Rectal smooth muscle tissue (tissue), 1 donor: Measurements from ENCODE around the gene SH3RF3.

Experiments used
- H3K27ac ChIP-seq: one replicate; pipeline ENCODE4 v1.7.0; 2013; ENCODE audit warnings: low read depth, low read length, inconsistent platforms
- H3K27me3 ChIP-seq: one replicate; pipeline ENCODE4 v1.7.0; 2013; ENCODE audit warnings: low read length; ENCODE audit not compliant: control insufficient read depth, insufficient read depth
- H3K36me3 ChIP-seq: one replicate; pipeline ENCODE4 v1.7.0; 2013; ENCODE audit warnings: low read length; ENCODE audit not compliant: control insufficient read depth, insufficient read depth
- H3K4me1 ChIP-seq: one replicate; pipeline ENCODE4 v1.7.0; 2013; ENCODE audit warnings: low read length; ENCODE audit not compliant: control insufficient read depth, insufficient read depth
- H3K4me3 ChIP-seq: one replicate; pipeline ENCODE4 v1.7.0; 2013; ENCODE audit warnings: low read length
- H3K9ac ChIP-seq: one replicate; pipeline ENCODE4 v1.7.0; 2013; ENCODE audit warnings: low read length

Gene SH3RF3

GRCh38 chr2:109514857-109515256, 385.9 kb downstream of the SH3RF3 start:
- Histone ChIP-seq H3K4me1 (peaks cover 19% of the 10 kb centered on the region), H3K9ac (no peak overlapping the region), H3K36me3 (no peaks in the 10 kb centered on the region), H3K27ac (peak overlapping the region; percentile 90), H3K4me3 (no peak overlapping the region), H3K27me3 (no peaks in the 10 kb centered on the region)

GRCh38 chr2:109516445-109517117, 387.6 kb downstream of the SH3RF3 start:
- Histone ChIP-seq H3K36me3 (no peaks in the 10 kb centered on the region), H3K4me1 (peaks cover 19% of the 10 kb centered on the region), H3K4me3 (no peak overlapping the region), H3K27ac (no peak overlapping the region), H3K27me3 (no peaks in the 10 kb centered on the region), H3K9ac (no peak overlapping the region)

DNA sequence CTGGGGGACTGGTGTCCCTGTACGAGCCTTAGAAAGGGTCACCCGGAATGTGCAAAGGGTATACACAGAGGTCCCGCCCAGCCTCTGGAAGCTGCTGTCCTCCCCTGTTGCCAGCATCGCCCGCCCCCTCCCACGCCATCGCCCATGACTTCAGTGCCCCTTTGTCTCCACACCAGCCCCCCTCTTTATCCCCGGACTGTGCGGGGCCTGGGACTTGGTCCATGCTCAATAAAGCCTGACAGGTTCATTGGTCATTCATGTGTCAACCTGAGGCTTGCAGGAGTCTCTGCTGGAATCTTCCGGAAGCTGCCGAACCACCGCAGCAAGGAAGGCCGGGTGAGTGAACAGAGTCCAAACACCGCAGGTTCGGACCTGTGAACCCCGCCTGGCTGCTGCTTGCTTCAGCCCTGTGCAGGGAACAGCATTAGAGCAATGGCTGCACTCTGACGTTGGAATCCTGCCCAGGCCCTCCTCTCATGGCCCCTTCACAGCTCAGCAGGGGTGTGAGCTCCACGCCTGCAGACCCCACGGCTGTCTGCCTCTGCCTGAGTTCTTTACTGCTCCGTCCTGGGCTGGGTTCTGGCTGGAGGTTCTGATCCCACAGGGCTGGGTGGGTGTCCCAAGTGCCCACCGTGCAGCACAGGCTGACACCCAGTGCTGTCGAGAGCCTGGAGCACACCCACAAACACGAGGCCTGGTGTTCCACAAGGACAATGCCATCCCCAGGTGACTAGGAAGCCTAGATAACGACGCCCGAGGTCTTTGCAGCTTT, 388.3 kb downstream of the SH3RF3 start:
- no peaks in the 10 kb centered on the region for H3K27me3 ChIP-seq
- H3K36me3 ChIP-seq: no peaks in the 10 kb centered on the region
- no peak overlapping the region for H3K9ac ChIP-seq
- no peak overlapping the region for H3K27ac ChIP-seq
- H3K4me1 ChIP-seq: peaks cover 19% of the 10 kb centered on the region
- H3K4me3 ChIP-seq: no peak overlapping the region

GRCh38 chr2:109519513-109519912, 390.5 kb downstream of the SH3RF3 start:
- Histone ChIP-seq H3K9ac (no peak overlapping the region), H3K4me1 (peaks cover 8% of the 10 kb centered on the region), H3K27me3 (no peaks in the 10 kb centered on the region), H3K27ac (no peak overlapping the region), H3K36me3 (no peaks in the 10 kb centered on the region), H3K4me3 (no peak overlapping the region)

- H3K4me3 ChIP-seq: no peak overlapping the region
- H3K27ac ChIP-seq: no peak overlapping the region
- H3K36me3 ChIP-seq: no peaks in the 10 kb centered on the region
- H3K27me3 ChIP-seq: no peaks in the 10 kb centered on the region
- H3K4me1 ChIP-seq: no peaks in the 10 kb centered on the region
- no peak overlapping the region for H3K9ac ChIP-seq
Measured at GRCh38 chr2:109521233-109522062, 392.4 kb downstream of the SH3RF3 start.

GRCh38 chr2:109522063-109522374, 393.0 kb downstream of the SH3RF3 start:
- H3K27ac ChIP-seq: no peak overlapping the region
- H3K4me1 ChIP-seq: no peaks in the 10 kb centered on the region
- no peak overlapping the region for H3K4me3 ChIP-seq
- no peaks in the 10 kb centered on the region for H3K36me3 ChIP-seq
- no peak overlapping the region for H3K9ac ChIP-seq
- H3K27me3 ChIP-seq: no peaks in the 10 kb centered on the region

DNA sequence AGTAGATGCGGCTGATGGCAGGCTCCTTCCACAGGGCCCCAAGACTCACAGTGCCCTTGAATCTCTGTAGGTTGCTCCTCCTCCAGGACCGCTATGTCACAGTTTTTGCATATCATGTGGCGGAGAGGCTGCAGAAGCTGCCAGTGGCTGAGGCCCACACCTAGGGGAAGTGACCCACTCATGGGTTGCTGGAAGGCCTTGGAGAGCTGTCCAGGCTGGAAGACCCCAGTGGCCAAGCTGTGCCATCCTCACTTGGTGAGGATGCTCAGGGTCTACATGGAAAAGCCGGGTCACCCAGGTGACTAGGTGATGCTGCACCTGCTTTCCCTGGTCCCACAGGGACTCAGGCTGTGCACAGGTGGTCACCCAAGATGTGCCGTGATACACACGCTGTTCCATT, 394.1 kb downstream of the SH3RF3 start:
- no peak overlapping the region for H3K27ac ChIP-seq
- H3K27me3 ChIP-seq: no peaks in the 10 kb centered on the region
- no peak overlapping the region for H3K9ac ChIP-seq
- no peak overlapping the region for H3K4me3 ChIP-seq
- H3K36me3 ChIP-seq: no peaks in the 10 kb centered on the region
- H3K4me1 ChIP-seq: no peaks in the 10 kb centered on the region

DNA sequence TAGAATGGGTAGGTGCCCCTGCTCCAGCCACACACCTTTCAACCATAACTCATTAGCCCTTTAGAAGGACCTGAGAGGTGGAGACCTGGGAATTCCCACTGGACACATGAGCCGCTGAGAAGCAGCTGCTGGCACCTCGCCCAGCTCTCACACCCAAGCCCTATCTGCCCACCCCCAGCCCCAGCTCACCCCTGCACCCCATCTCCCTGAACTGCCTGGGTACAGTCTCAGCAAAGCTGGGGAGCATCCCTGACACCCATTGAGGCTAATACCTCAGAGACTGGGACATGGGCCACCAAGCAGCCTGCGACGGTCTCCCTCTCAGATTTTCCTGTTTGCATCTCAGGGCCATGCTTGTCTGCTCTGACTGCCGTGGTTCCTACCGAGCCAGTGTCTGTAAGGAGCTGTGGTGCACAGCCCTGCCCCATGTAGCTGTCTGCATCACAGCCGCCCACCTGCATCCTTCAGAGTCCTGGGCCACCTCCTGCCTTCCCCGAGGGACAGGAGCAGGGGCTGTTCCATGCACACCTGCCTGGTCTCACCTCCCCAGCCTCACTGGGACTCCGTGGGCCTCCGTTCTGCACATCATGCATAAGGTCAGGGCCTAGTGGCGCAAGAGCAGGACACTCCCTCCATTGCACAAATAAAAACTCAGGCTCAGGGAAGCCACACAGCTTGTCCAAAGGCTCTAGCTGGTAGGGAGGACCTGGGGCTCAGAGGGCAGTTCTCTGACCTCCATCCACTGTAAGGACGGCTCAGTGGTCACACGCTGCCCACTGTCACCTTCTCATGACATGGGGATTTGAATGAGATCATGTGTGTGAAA, 394.7 kb downstream of the SH3RF3 start:
- Histone ChIP-seq H3K27ac (no peak overlapping the region), H3K4me3 (no peak overlapping the region), H3K36me3 (no peaks in the 10 kb centered on the region), H3K4me1 (no peaks in the 10 kb centered on the region), H3K9ac (no peak overlapping the region), H3K27me3 (no peaks in the 10 kb centered on the region)

DNA sequence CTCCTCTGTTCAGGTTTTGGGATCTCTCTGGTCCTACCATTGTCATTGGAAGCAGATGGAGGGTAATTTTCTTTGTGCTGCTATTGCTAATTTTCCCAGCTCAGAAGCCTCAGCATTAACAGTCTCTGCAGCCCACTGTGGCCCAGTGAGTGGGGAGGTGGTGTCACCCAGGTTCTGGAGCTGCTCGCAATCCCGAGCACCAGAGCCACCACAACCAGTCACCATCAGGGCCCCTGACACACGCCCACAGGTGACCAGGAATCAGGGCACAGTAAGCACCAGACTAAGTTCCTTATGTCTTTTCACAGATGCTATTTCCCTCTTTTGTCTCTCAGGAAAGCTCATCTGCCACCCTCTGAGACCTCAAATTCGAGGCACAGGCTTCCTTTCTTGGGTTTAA, 396.8 kb downstream of the SH3RF3 start:
- H3K36me3 ChIP-seq: no peaks in the 10 kb centered on the region
- no peaks in the 10 kb centered on the region for H3K4me1 ChIP-seq
- no peaks in the 10 kb centered on the region for H3K27me3 ChIP-seq
- no peak overlapping the region for H3K4me3 ChIP-seq
- no peak overlapping the region for H3K9ac ChIP-seq
- H3K27ac ChIP-seq: no peak overlapping the region

DNA sequence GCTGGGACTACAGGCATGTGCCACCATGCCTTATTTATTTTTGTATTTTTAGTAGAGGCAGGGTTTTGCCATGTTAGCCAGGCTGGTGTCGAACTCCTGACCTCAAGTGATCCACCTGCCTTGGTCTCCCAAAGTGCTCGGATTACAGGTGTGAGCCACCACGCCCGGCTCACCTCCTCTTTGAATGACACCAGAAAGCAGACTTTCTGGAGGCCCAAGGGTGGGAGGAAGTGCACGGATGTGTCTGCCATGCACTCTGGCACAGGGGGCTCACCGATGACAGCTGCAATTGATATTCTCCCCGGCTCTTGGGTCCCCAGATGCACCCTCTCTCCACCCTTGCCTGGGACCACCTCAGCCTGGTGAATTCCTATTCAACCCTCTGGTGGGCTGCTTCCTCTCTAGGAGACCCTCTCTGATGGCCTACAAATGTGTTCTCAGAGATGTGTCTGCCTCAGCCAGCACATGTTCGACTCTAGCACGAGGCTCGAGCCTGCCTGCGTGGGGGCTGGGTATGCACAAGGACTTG, 397.5 kb downstream of the SH3RF3 start:
- no peaks in the 10 kb centered on the region for H3K27me3 ChIP-seq
- no peak overlapping the region for H3K9ac ChIP-seq
- H3K4me3 ChIP-seq: no peak overlapping the region
- no peaks in the 10 kb centered on the region for H3K4me1 ChIP-seq
- no peak overlapping the region for H3K27ac ChIP-seq
- H3K36me3 ChIP-seq: no peaks in the 10 kb centered on the region

- Histone ChIP-seq H3K27ac (no peak overlapping the region), H3K4me3 (no peak overlapping the region), H3K9ac (no peak overlapping the region), H3K36me3 (no peaks in the 10 kb centered on the region), H3K4me1 (no peaks in the 10 kb centered on the region), H3K27me3 (no peaks in the 10 kb centered on the region)
Measured at GRCh38 chr2:109527079-109527478, 398.1 kb downstream of the SH3RF3 start.
